ENCODE measurements around the gene RAB33A.

DNA sequence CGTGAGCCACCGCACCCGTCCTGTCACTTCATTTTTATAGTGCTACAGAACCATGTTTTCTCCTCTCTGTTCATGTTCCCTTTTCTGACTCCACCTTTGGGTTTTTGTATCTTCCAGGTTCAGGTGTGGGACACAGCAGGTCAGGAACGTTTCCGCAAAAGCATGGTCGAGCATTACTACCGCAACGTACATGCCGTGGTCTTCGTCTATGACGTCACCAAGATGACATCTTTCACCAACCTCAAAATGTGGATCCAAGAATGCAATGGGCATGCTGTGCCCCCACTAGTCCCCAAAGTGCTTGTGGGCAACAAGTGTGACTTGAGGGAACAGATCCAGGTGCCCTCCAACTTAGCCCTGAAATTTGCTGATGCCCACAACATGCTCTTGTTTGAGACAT is 12.4 kb downstream of the RAB33A start:
- TF ChIP-seq TAF1 (IDR thresholded peaks at IDR 0.05; ENCODE audit: low read depth, low read length) (no peak), POLR2A (IDR thresholded peaks at IDR 0.05; ENCODE audit: low read depth, low read length) (no peak), POLR2AphosphoS5 (IDR thresholded peaks at IDR 0.05; ENCODE audit: low read depth, low read length) (no peak)

All from GM12891 (cell line).